Panc1 (cell line): ENCODE measurements around the gene PRKAR2B.

ENCODE experiments used
- POLR2AphosphoS5 ChIP-seq: IDR thresholded peaks from 2 replicates; pipeline ENCODE4 v1.6.1; 2012; ENCODE audit warnings: mild to moderate bottlenecking, low read depth, low read length, moderate library complexity
- REST ChIP-seq, 2 experiments: IDR thresholded peaks; 2 replicates each; pipeline ENCODE4 v1.6.1; 2011 to 2012; ENCODE audit warnings: low read depth in 2 of 2, control low read depth in 1 of 2, low read length in 1 of 2, mild to moderate bottlenecking in 1 of 2, moderate library complexity in 1 of 2; ENCODE audit not compliant: insufficient read depth in 1 of 2
- SIN3A ChIP-seq: IDR thresholded peaks from 2 replicates; pipeline ENCODE4 v1.6.1; 2012; ENCODE audit warnings: low read depth, mild to moderate bottlenecking, low read length, moderate library complexity, borderline replicate concordance; ENCODE audit not compliant: insufficient read depth
- TCF7L2 ChIP-seq: IDR thresholded peaks from 2 replicates; pipeline ENCODE4 v1.6.1; 2011; ENCODE audit warnings: mild to moderate bottlenecking, low read depth, low read length, inconsistent platforms
- TF ChIP-seq, protein P1 (sequence below): fragments of 450-650 bp; IDR thresholded peaks from 2 replicates; pipeline ENCODE4 v1.5.1; 2017; ENCODE audit warnings: mild to moderate bottlenecking

DNA sequence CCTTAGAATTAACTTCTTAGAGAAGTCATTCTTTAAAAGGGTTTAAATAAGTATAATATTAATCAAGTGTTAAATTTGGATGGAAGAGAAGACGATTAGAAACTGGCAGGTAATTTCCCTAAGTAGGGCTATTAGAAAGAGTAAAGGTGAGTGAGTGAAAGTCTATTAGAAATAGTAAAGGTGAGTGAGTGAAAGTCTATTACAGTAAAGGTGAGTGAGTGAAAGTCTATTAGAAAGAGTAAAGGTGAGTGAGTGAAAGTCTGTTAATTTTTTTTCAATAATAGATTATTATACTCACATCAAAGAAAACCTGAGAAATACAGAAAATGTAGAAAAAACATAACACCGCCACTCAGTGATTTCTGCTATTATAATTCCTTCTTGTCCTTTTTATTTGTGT, 113.5 kb downstream of the PRKAR2B start:
- TF ChIP-seq REST (IDR thresholded peaks at IDR 0.05; ENCODE audit: insufficient read depth in 1 of 2, low read depth in 2 of 2, low read length in 1 of 2) (no peak), POLR2AphosphoS5 (no peak), TCF7L2 (no peak), SIN3A (no peak)
- TF ChIP-seq, protein P1, sequence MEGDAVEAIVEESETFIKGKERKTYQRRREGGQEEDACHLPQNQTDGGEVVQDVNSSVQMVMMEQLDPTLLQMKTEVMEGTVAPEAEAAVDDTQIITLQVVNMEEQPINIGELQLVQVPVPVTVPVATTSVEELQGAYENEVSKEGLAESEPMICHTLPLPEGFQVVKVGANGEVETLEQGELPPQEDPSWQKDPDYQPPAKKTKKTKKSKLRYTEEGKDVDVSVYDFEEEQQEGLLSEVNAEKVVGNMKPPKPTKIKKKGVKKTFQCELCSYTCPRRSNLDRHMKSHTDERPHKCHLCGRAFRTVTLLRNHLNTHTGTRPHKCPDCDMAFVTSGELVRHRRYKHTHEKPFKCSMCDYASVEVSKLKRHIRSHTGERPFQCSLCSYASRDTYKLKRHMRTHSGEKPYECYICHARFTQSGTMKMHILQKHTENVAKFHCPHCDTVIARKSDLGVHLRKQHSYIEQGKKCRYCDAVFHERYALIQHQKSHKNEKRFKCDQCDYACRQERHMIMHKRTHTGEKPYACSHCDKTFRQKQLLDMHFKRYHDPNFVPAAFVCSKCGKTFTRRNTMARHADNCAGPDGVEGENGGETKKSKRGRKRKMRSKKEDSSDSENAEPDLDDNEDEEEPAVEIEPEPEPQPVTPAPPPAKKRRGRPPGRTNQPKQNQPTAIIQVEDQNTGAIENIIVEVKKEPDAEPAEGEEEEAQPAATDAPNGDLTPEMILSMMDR, result no peak
